SU-DHL-6 (cell line): ENCODE data around the gene CAPZA1.
"Not testable (repeated sequence)": the region's sequence is repeated elsewhere in the genome, so short reads cannot be mapped to it uniquely, and the experiment has no call there.

Experiments
- CTCF ChIP-seq: fragments of 200-600 bp; sonication (generic); IDR thresholded peaks from one replicate; pipeline ENCODE4 v1.5.1; 2017; ENCODE audit warnings: antibody characterized with exemption, mild to moderate bottlenecking, low read length, moderate library complexity; ENCODE audit not compliant: insufficient read depth, poor library complexity, severe bottlenecking
- EZH2phosphoT487 ChIP-seq: fragments of 200-600 bp; sonication (generic), shearing (Covaris generic); conservative IDR thresholded peaks from 2 replicates; pipeline ENCODE4 v1.6.1; 2018; ENCODE audit warnings: mild to moderate bottlenecking, antibody characterized with exemption, low read length, moderate library complexity, mixed read lengths

DNA sequence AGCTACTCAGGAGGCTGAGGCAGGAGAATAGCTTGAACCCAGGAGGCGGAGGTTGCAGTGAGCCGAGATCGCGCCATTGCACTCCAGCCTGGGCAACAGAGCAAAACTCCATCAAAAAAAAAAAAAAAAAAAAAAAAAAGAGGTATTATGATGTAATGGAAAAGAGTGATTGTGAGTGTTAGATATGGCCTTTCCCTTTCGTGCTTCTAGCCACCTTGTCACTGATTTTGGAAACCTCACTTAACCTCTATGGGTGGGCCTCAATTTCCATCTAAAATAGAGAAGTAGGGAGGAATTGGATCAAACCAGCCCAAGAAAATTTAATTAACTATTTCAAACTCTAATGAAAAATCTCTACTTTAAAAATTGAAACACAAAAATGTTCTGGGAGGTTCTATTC, 4.9 kb downstream of the CAPZA1 start:
- TF ChIP-seq CTCF, EZH2phosphoT487: not testable (repeated sequence)
